GM18907 (cell line): ENCODE measurements around the gene KCNC3.
"Not testable (repeated sequence)": the region's sequence is repeated elsewhere in the genome, so short reads cannot be mapped to it uniquely, and the experiment has no call there.

Experiments used
- ATAC-seq: cut with Tn5 transposase; IDR thresholded peaks from one replicate; pipeline ENCODE4 v1.9.1; 2021; ENCODE audit warnings: mild to moderate bottlenecking, moderate library complexity; ENCODE audit not compliant: unreplicated experiment

KCNC3 gene

GRCh38 chr19:50356691-50357177 is 27.6 kb upstream of the KCNC3 start:
- no peak for ATAC-seq

GRCh38 chr19:50353487-50353880 is 24.3 kb upstream of the KCNC3 start:
- ATAC-seq = not testable (repeated sequence)

GRCh38 chr19:50352242-50352641 is 23.1 kb upstream of the KCNC3 start:
- no peak for ATAC-seq

GRCh38 chr19:50349277-50350057 is 20.3 kb upstream of the KCNC3 start:
- no peak for ATAC-seq

GRCh38 chr19:50347089-50347581 is 18.0 kb upstream of the KCNC3 start:
- peak; percentile 51 for ATAC-seq

- peak; percentile 45 for ATAC-seq
Measured at GRCh38 chr19:50344661-50345318, 15.6 kb upstream of the KCNC3 start.

- ATAC-seq = peak; percentile 51
Measured at GRCh38 chr19:50341091-50341564, 12.0 kb upstream of the KCNC3 start.

- ATAC-seq = no peak
Measured at GRCh38 chr19:50340331-50340730, 11.2 kb upstream of the KCNC3 start.

GRCh38 chr19:50337031-50337430 is 7.9 kb upstream of the KCNC3 start:
- not testable (repeated sequence) for ATAC-seq

GRCh38 chr19:50334741-50335421 is 5.7 kb upstream of the KCNC3 start:
- ATAC-seq = no peak

- peak; percentile 27 for ATAC-seq
Measured at GRCh38 chr19:50333737-50334617, 4.8 kb upstream of the KCNC3 start.

- ATAC-seq = peak; percentile 53
Measured at GRCh38 chr19:50333235-50333736, 4.1 kb upstream of the KCNC3 start.

GRCh38 chr19:50332244-50333038 is 3.3 kb upstream of the KCNC3 start:
- ATAC-seq = no peak

- ATAC-seq = no peak
Measured at GRCh38 chr19:50331994-50332243, 2.7 kb upstream of the KCNC3 start.

GRCh38 chr19:50331221-50331993 is 2.2 kb upstream of the KCNC3 start:
- ATAC-seq = no peak

- no peak for ATAC-seq
Measured at GRCh38 chr19:50330365-50331078, 1.3 kb upstream of the KCNC3 start.

- not testable (repeated sequence) for ATAC-seq
Measured at GRCh38 chr19:50329926-50330294, 733 bp upstream of the KCNC3 start.

GRCh38 chr19:50328873-50329145 is 368 bp downstream of the KCNC3 start:
- peak; percentile 6 for ATAC-seq
